OCI-LY3 (cell line): ENCODE measurements around the gene ABL2.

Experiments used
- H2AFZ ChIP-seq: fragments of 200-600, 300-600 bp; shearing (Covaris generic); 2 replicates; pipeline ENCODE4 v1.6.0; 2014; ENCODE audit warnings: antibody characterized with exemption, low read depth, low read length
- H3K27ac ChIP-seq: fragments of 200-600, 300-600 bp; sonication (generic); 2 replicates; pipeline ENCODE4 v1.5.1; 2014; ENCODE audit warnings: mild to moderate bottlenecking, low read length, moderate library complexity, mixed read lengths
- H3K27me3 ChIP-seq: fragments of 200-600, 300-600 bp; sonication (generic); 2 replicates; pipeline ENCODE4 v1.6.1; 2014; ENCODE audit warnings: low read depth, low read length, mixed read lengths
- H3K36me3 ChIP-seq: fragments of 200-600, 300-600 bp; sonication (generic); replicated peaks from 2 replicates; pipeline ENCODE3; 2014; ENCODE audit warnings: low read depth, low read length, mixed read lengths
- H3K4me1 ChIP-seq: fragments of 300-600, 200-600 bp; sonication (generic); 2 replicates; pipeline ENCODE4 v1.6.1; 2014; ENCODE audit warnings: low read length, mixed read lengths
- H3K4me2 ChIP-seq: fragments of 200-600, 300-600 bp; sonication (generic); 2 replicates; pipeline ENCODE4 v1.6.1; 2014; ENCODE audit warnings: low read length, mixed read lengths
- H3K4me3 ChIP-seq: fragments of 300-600, 200-600 bp; sonication (generic); 2 replicates; pipeline ENCODE4 v1.5.1; 2014; ENCODE audit warnings: antibody characterized with exemption, mild to moderate bottlenecking, low read length, moderate library complexity
- H3K79me2 ChIP-seq: fragments of 300-600, 200-600 bp; shearing (Covaris generic); 2 replicates; pipeline ENCODE4 v1.6.1; 2014; ENCODE audit warnings: mild to moderate bottlenecking, low read length, mixed read lengths
- H3K9ac ChIP-seq: fragments of 300-600, 200-600 bp; shearing (Covaris generic); 2 replicates; pipeline ENCODE4 v1.6.0; 2014; ENCODE audit warnings: mild to moderate bottlenecking, low read length, moderate library complexity
- H3K9me3 ChIP-seq: fragments of 200-600, 300-600 bp; shearing (Covaris generic); 2 replicates; pipeline ENCODE4 v1.6.1; 2014; ENCODE audit warnings: low read length, mixed read lengths; ENCODE audit not compliant: insufficient read depth
- H4K20me1 ChIP-seq: fragments of 200-600, 300-600 bp; sonication (generic); 2 replicates; pipeline ENCODE4 v1.6.1; 2016; ENCODE audit warnings: low read length, mixed read lengths; ENCODE audit not compliant: insufficient read depth
- EZH2phosphoT487 ChIP-seq: fragments of 200-600 bp; shearing (Covaris generic); IDR thresholded peaks from 2 replicates; pipeline ENCODE4 v1.6.1; 2018; ENCODE audit warnings: antibody characterized with exemption, mixed run types, low read depth
- TF ChIP-seq, protein P1 (sequence below): fragments of 200-600, 300-600 bp; sonication (generic); IDR thresholded peaks from 2 replicates; pipeline ENCODE4 v1.5.1; 2014; ENCODE audit warnings: antibody characterized with exemption, low read length, low read depth

ABL2 gene

DNA sequence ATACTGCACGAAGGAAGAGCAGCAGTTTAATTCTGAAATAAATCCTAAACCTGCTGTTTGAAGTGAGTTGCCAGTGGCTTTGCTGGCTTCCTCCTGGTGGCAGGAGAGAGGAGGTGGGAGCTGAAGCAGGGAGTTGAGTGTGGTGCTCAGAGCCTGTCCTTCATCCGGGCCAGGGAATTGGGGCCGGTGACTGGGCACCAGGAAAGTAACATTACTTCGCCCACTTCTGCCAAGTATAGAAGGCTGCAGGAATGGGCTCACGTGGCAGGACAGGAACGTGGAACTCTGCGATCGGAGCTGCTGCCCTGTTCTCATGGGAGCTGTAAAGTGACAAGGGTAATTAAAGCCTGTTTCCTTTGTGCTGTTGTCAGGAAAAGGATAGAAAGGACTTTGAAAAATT lies 139.0 kb downstream of the ABL2 start:
- Histone ChIP-seq H3K4me1 (peaks cover 32% of the 10 kb centered on the region), H3K36me3 (peaks cover 85% of the 10 kb centered on the region), H3K79me2 (peaks cover 65% of the 10 kb centered on the region), H3K27me3 (no peaks in the 10 kb centered on the region), H3K27ac (no peak overlapping the region), H4K20me1 (peaks cover 35% of the 10 kb centered on the region), H2AFZ (no peak overlapping the region), H3K4me3 (no peak overlapping the region), H3K9ac (no peak overlapping the region), H3K4me2 (no peak overlapping the region), H3K9me3 (no peaks in the 10 kb centered on the region)
- TF ChIP-seq, protein P1, sequence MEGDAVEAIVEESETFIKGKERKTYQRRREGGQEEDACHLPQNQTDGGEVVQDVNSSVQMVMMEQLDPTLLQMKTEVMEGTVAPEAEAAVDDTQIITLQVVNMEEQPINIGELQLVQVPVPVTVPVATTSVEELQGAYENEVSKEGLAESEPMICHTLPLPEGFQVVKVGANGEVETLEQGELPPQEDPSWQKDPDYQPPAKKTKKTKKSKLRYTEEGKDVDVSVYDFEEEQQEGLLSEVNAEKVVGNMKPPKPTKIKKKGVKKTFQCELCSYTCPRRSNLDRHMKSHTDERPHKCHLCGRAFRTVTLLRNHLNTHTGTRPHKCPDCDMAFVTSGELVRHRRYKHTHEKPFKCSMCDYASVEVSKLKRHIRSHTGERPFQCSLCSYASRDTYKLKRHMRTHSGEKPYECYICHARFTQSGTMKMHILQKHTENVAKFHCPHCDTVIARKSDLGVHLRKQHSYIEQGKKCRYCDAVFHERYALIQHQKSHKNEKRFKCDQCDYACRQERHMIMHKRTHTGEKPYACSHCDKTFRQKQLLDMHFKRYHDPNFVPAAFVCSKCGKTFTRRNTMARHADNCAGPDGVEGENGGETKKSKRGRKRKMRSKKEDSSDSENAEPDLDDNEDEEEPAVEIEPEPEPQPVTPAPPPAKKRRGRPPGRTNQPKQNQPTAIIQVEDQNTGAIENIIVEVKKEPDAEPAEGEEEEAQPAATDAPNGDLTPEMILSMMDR = no peak
- no peak for TF ChIP-seq EZH2phosphoT487

DNA sequence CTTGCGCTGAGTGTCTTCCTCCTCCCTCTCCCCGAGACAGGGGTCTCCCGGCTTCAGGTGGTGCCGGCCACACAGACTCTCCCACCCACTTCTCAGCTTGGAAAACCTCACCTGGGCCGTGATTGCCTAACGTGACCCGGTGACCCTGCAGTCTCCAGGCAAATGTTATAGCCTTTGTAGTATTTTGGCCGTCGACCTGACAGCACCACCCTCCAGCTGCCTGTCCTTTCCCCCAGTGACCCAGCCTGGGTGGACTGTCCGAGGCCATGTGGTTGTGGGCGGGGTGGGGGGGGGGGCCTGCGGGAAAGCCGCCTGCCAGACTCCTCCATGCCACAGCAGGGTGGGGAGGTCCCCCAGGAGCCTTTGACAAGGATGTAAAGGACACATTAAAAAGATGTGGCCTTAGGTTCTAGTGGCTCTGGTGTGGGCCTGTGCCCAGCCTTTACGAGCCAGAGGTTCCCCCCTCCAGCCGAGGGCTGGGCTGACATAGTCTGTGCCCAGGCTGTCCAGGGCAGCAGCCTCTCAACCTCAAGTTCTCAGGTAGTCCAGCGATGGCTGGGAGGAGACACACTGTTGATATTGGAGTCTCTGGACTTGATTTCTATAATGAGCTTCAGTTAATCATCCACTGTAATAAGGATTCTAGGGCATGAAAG lies 139.5 kb downstream of the ABL2 start:
- peaks cover 82% of the 10 kb centered on the region for H3K36me3 ChIP-seq
- H3K4me1 ChIP-seq = peaks cover 32% of the 10 kb centered on the region
- H3K27ac ChIP-seq = no peak overlapping the region
- no peaks in the 10 kb centered on the region for H3K9me3 ChIP-seq
- no peak overlapping the region for H3K4me2 ChIP-seq
- H4K20me1 ChIP-seq = peaks cover 35% of the 10 kb centered on the region
- H3K27me3 ChIP-seq = no peaks in the 10 kb centered on the region
- H3K9ac ChIP-seq = no peak overlapping the region
- TF ChIP-seq, protein P1 = no peak
- TF ChIP-seq EZH2phosphoT487 = no peak
- H2AFZ ChIP-seq = no peak overlapping the region
- peaks cover 71% of the 10 kb centered on the region for H3K79me2 ChIP-seq
- no peak overlapping the region for H3K4me3 ChIP-seq

DNA sequence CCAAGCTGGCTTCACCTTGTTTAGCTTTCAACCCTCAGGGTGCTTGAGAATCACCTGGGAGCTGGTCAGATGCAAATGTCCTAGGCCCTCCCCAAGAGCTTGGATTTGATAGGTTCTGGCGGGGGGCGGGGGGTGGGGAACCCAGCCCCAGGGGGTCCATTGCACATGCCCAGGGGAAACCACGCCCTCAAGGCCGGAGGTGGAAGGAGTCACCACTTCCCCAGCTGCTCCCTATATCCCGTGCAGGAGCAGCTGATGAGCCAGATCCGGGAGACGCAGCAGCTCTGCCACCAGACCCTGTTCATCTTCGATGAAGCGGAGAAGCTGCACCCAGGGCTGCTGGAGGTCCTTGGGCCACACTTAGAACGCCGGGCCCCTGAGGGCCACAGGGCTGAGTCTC lies 141.8 kb downstream of the ABL2 start:
- Histone ChIP-seq H3K4me3 (no peak overlapping the region), H3K9ac (no peak overlapping the region), H3K4me2 (peak overlapping the region; percentile 49; the same call in 1 of the 2 replicates), H3K36me3 (peaks cover 71% of the 10 kb centered on the region), H3K4me1 (peaks cover 42% of the 10 kb centered on the region), H3K9me3 (no peaks in the 10 kb centered on the region), H2AFZ (no peak overlapping the region), H3K27me3 (no peaks in the 10 kb centered on the region), H3K79me2 (peaks cover 88% of the 10 kb centered on the region), H4K20me1 (peaks cover 40% of the 10 kb centered on the region), H3K27ac (peak overlapping the region; percentile 36)
- TF ChIP-seq, protein P1 = no peak
- no peak for TF ChIP-seq EZH2phosphoT487

DNA sequence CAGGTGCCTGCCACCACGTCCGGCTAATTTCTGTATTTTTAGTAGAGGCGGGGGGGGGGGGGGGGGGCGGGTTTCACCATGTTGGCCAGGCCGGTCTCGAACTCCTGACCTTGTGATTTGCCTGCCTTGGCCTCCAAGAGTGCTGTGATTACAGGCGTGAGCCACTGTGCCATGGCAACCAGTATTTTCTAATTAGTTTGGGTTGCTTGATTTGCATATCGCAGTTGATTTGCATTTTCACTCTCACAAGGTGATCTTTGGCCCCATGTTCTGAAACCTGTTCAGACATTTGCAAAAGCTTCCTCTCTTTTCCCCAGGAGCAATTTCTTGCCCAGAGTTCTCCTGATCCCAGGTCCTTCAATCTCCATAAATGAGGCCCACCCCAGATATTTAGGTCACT lies 145.9 kb downstream of the ABL2 start:
- TF ChIP-seq EZH2phosphoT487 = no peak
- Histone ChIP-seq H3K4me1 (peaks cover 38% of the 10 kb centered on the region), H3K36me3 (peaks cover 41% of the 10 kb centered on the region), H3K27ac (peak overlapping the region; percentile 89), H3K4me2 (peak overlapping the region; percentile 86), H3K9me3 (no peaks in the 10 kb centered on the region), H3K4me3 (peak overlapping the region; percentile 84), H2AFZ (no peak overlapping the region), H3K27me3 (no peaks in the 10 kb centered on the region), H3K9ac (peak overlapping the region; percentile 90; the same call in 1 of the 2 replicates), H4K20me1 (peaks cover 22% of the 10 kb centered on the region), H3K79me2 (peaks cover 71% of the 10 kb centered on the region)
